Measurements from ENCODE around the gene SECTM1. TPM values are rescaled to one million over a fixed set of nuclear protein-coding genes. Genes with fewer than 3 reads are reported as not detected.

The SECTM1 gene
- total RNA-seq, 1 donor from 2014 or later = not detected

DNA sequence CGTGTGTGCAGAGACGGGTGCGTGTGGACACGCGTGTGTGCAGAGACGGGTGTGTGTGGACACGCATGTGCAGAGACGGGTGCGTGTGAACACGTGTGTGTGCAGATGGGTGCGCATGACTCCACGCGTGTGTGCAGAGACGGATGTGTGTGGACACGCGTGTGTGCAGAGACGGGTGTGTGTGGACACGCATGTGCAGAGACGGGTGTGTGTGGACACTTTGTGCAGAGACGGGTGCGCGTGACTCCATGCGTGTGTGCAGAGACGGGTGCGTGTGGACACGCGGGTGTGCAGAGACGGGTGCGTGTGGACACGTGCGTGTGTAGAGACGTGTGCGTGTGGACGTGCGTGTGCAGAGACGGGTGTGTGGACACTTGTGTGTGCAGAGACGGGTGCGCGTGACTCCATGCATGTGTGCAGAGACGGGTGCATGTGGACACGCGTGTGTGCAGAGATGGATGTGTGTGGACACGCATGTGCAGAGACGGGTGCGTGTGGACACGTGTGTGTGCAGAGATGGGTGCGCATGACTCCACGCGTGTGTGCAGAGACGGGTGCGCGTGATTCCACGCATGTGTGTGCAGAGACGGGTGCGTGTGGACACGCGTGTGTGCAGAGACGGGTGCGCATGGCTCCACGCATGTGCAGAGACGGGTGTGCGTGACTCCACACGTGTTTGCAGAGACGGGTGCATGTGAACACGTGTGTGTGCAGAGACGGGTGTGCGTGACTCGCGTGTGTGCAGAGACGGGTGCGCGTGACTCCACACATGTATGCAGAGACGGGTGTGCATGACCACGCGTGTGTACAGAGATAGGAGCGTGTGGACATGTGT, 14.6 kb downstream of the SECTM1 start:
- H3K9me3 Mint-ChIP-seq = no peaks in the 10 kb centered on the region
- no peak for TF ChIP-seq EZH2 (IDR thresholded peaks at IDR 0.05)
- TF ChIP-seq EZH2phosphoT487 (IDR thresholded peaks at IDR 0.05) = no peak
- TF ChIP-seq, protein P1, sequence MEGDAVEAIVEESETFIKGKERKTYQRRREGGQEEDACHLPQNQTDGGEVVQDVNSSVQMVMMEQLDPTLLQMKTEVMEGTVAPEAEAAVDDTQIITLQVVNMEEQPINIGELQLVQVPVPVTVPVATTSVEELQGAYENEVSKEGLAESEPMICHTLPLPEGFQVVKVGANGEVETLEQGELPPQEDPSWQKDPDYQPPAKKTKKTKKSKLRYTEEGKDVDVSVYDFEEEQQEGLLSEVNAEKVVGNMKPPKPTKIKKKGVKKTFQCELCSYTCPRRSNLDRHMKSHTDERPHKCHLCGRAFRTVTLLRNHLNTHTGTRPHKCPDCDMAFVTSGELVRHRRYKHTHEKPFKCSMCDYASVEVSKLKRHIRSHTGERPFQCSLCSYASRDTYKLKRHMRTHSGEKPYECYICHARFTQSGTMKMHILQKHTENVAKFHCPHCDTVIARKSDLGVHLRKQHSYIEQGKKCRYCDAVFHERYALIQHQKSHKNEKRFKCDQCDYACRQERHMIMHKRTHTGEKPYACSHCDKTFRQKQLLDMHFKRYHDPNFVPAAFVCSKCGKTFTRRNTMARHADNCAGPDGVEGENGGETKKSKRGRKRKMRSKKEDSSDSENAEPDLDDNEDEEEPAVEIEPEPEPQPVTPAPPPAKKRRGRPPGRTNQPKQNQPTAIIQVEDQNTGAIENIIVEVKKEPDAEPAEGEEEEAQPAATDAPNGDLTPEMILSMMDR (IDR thresholded peaks at IDR 0.05) = no peak
- Histone ChIP-seq H4K20me1 (ENCODE audit: low read depth) (no peaks in the 10 kb centered on the region), H3K36me3 (no peaks in the 10 kb centered on the region), H3K27me3 (peaks cover 22% of the 10 kb centered on the region), H3K9me3 (ENCODE audit: low read depth) (no peaks in the 10 kb centered on the region), H3K27ac (no peak overlapping the region), H3K4me1 (peaks cover 22% of the 10 kb centered on the region), H3K4me2 (no peak overlapping the region), H3K79me2 (ENCODE audit: low read depth) (no peaks in the 10 kb centered on the region), H3K4me3 (no peak overlapping the region), H3F3A (ENCODE audit: low read depth) (peaks cover 28% of the 10 kb centered on the region), H2AFZ (replicated peaks) (no peak overlapping the region), H3K9ac (no peak overlapping the region)
- H3K27ac Mint-ChIP-seq = no peak overlapping the region
- peaks cover 6% of the 10 kb centered on the region for H3K27me3 Mint-ChIP-seq (ENCODE audit: insufficient read depth, low read depth)
- peaks cover 16% of the 10 kb centered on the region for H3K4me1 Mint-ChIP-seq
- no peak overlapping the region for H3K4me3 Mint-ChIP-seq
- no peak for DNase-seq (ENCODE audit: low spot score)
- no peaks in the 10 kb centered on the region for H3K36me3 Mint-ChIP-seq

DNA sequence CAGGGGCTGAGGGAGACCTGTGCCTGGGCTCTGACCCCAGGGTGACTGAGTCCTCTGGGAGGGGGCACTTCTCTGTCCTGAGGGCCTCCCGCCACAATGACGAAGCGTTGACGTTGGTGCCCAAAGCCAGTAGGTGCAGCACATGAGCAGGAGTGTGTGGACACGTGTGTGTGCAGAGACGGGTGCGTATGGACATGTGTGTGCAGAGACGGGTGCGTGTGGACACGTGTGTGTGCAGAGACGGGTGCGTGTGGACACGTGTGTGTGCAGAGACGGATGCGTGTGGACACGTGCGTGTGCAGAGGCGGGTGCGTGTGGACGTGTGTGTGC, 15.4 kb downstream of the SECTM1 start:
- TF ChIP-seq, protein P1 (IDR thresholded peaks at IDR 0.05) = no peak
- TF ChIP-seq EZH2phosphoT487 (IDR thresholded peaks at IDR 0.05) (no peak), EZH2 (IDR thresholded peaks at IDR 0.05) (no peak)
- Mint-ChIP-seq H3K4me1 (peaks cover 20% of the 10 kb centered on the region), H3K27me3 (ENCODE audit: insufficient read depth, low read depth) (peaks cover 9% of the 10 kb centered on the region), H3K27ac (no peak overlapping the region), H3K36me3 (no peaks in the 10 kb centered on the region), H3K4me3 (no peak overlapping the region), H3K9me3 (no peaks in the 10 kb centered on the region)
- no peak overlapping the region for H3K9ac ChIP-seq
- H3K79me2 ChIP-seq (ENCODE audit: low read depth) = no peaks in the 10 kb centered on the region
- H3K4me3 ChIP-seq = no peak overlapping the region
- H3K36me3 ChIP-seq = no peaks in the 10 kb centered on the region
- peaks cover 22% of the 10 kb centered on the region for H3K4me1 ChIP-seq
- no peak overlapping the region for H3K27ac ChIP-seq
- peaks cover 28% of the 10 kb centered on the region for H3F3A ChIP-seq (ENCODE audit: low read depth)
- no peaks in the 10 kb centered on the region for H3K9me3 ChIP-seq (ENCODE audit: low read depth)
- H3K4me2 ChIP-seq = no peak overlapping the region
- H2AFZ ChIP-seq (replicated peaks) = no peak overlapping the region
- H3K27me3 ChIP-seq = peaks cover 22% of the 10 kb centered on the region
- DNase-seq (ENCODE audit: low spot score) = no peak
- H4K20me1 ChIP-seq (ENCODE audit: low read depth) = no peaks in the 10 kb centered on the region

DNA sequence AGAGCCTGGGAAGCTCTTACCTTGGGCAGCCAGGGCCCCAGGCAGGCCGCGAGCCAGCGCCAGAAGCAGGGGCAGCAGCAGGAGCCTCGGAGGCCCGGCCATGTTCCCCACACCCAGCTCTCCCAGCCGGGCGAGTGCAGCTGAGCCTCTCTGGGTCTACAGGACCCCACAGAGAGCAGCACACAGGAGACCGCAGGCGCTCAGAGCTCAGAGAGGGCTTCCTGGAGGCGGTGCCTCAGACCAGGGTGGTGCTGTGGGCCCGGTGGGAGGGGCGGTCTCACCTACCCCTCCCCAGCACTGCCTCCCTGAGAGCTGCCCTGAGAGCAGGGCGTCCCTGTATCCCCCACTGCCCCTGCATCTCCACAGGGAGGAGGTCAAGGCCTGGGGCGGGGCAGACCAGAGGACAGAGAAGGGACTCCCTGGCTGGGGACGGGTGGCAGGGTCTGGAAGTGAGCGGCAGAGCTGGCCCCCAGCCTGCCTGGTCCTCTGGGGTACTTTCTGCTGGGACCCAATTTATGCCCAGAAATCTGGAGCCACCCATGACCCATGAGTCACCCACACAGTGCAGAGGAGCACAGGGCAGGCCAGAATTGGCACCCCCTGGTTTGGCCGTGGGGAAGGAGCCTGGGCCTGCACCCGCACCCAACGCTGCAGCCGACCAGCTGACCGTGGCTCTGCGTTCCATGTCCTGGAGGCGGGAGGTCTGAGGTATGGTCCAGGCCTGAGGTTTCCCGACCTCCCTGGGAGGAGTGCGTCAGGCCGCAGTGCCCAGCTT, 16.0 kb downstream of the SECTM1 start, which contains the start of gene CD7:
Gene CD7 (minus strand): TSS at position 215 of the 775 bp plus-strand sequence. CDS start 113 bp downstream, at position 102.
- H2AFZ ChIP-seq (replicated peaks) = no peak within 1 kb of the TSS
- peaks cover 20% of the 10 kb centered on the region for H3K4me1 Mint-ChIP-seq
- H3K27ac Mint-ChIP-seq = no peak within 1 kb of the TSS
- no peaks in the 10 kb centered on the region for H3K36me3 Mint-ChIP-seq
- H3K36me3 ChIP-seq = no peaks in the 10 kb centered on the region
- no peak within 1 kb of the TSS for H3K27ac ChIP-seq
- H3K4me2 ChIP-seq = no peak within 1 kb of the TSS
- no peaks in the 10 kb centered on the region for H3K9me3 Mint-ChIP-seq
- no peak within 1 kb of the TSS for H3K9ac ChIP-seq
- H3K27me3 ChIP-seq = peaks cover 20% of the 10 kb centered on the region
- peaks cover 28% of the 10 kb centered on the region for H3F3A ChIP-seq (ENCODE audit: low read depth)
- no peaks in the 10 kb centered on the region for H4K20me1 ChIP-seq (ENCODE audit: low read depth)
- H3K4me3 Mint-ChIP-seq = no peak within 1 kb of the TSS
- H3K4me3 ChIP-seq = no peak within 1 kb of the TSS
- no peak for DNase-seq (ENCODE audit: low spot score)
- H3K27me3 Mint-ChIP-seq (ENCODE audit: insufficient read depth, low read depth) = peaks cover 9% of the 10 kb centered on the region
- H3K79me2 ChIP-seq (ENCODE audit: low read depth) = no peaks in the 10 kb centered on the region
- TF ChIP-seq EZH2phosphoT487 (IDR thresholded peaks at IDR 0.05) (no peak), EZH2 (IDR thresholded peaks at IDR 0.05) (no peak)
- TF ChIP-seq, protein P1 (IDR thresholded peaks at IDR 0.05) = no peak
- H3K9me3 ChIP-seq (ENCODE audit: low read depth) = no peaks in the 10 kb centered on the region
- H3K4me1 ChIP-seq = peaks cover 22% of the 10 kb centered on the region

Data from neural progenitor cell (in vitro differentiated cells).